IMR-90 (cell line): ENCODE results near the gene ZNF277. TPM values are rescaled to one million over a fixed set of nuclear protein-coding genes. Genes with fewer than 3 reads are reported as not detected.

Experiments used
- ATAC-seq: fragments of 200-7000 bp; cut with Tn5 transposase; 2 replicates; pipeline ENCODE4 v1.9.1; 2020; ENCODE audit warnings: low read depth, mild to moderate bottlenecking, moderate library complexity
- BruUV-seq: library from RNA; stranded (reverse); fragments of 400-500 nt; replicated peaks from 2 replicates; lab custom pipeline; 2021; lab: Mats Ljungman, UMichigan
- CTCF ChIA-PET: fragments of 300-600 bp; formaldehyde crosslinking; extraction: SDS; loops from one replicate; lab custom pipeline; 2021; ENCODE audit warnings: antibody characterized with exemption; lab: Yijun Ruan, JAX
- POLR2A ChIA-PET: fragments of 300-600 bp; sonication (Branson Sonifier 250); formaldehyde crosslinking; loops from one replicate; lab custom pipeline; 2022; ENCODE audit warnings: antibody characterized with exemption; ENCODE audit not compliant: unreplicated experiment; lab: Charles Lee
- DNase-seq: peaks from one replicate; pipeline ENCODE4 v3.0.0; 2013
- H2AFZ ChIP-seq: replicated peaks from 2 replicates; pipeline ENCODE3; 2013; ENCODE audit warnings: low read length, mild to moderate bottlenecking; ENCODE audit not compliant: poor library complexity
- H2AK5ac ChIP-seq: 2 replicates; pipeline ENCODE4 v1.6.1; 2013; ENCODE audit warnings: low read depth, low read length, inconsistent platforms
- H2AK9ac ChIP-seq: replicated peaks from 2 replicates; pipeline ENCODE3; 2013; ENCODE audit warnings: mild to moderate bottlenecking, low read depth, low read length, moderate library complexity; ENCODE audit not compliant: poor library complexity
- H2BK120ac ChIP-seq: 2 replicates; pipeline ENCODE4 v1.6.1; 2013; ENCODE audit warnings: low read depth, low read length, inconsistent platforms
- H2BK15ac ChIP-seq: 3 replicates; pipeline ENCODE4 v1.6.1; 2013; ENCODE audit warnings: low read depth, low read length, inconsistent platforms
- H2BK20ac ChIP-seq: 2 replicates; pipeline ENCODE4 v1.6.1; 2013; ENCODE audit warnings: low read depth, mild to moderate bottlenecking, inconsistent platforms, low read length, moderate library complexity
- H2BK5ac ChIP-seq: 2 replicates; pipeline ENCODE4 v1.6.1; 2013; ENCODE audit warnings: mild to moderate bottlenecking, low read depth, low read length, inconsistent platforms; ENCODE audit not compliant: poor library complexity, severe bottlenecking
- H3K14ac ChIP-seq: replicated peaks from 2 replicates; pipeline ENCODE4 v1.6.1; 2013; ENCODE audit warnings: low read depth, low read length, inconsistent platforms
- H3K18ac ChIP-seq: 2 replicates; pipeline ENCODE4 v1.6.1; 2013; ENCODE audit warnings: low read depth, low read length, control low read depth
- H3K23ac ChIP-seq: 2 replicates; pipeline ENCODE4 v1.6.1; 2013; ENCODE audit warnings: low read depth, low read length, inconsistent platforms
- H3K27ac ChIP-seq: 2 replicates; pipeline ENCODE4 v1.5.1; 2013; ENCODE audit warnings: mild to moderate bottlenecking, control low read depth, low read length; ENCODE audit not compliant: insufficient read depth
- H3K27me3 ChIP-seq: 2 replicates; pipeline ENCODE4 v1.6.1; 2013; ENCODE audit warnings: low read length; ENCODE audit not compliant: control insufficient read depth, insufficient read depth
- H3K36me3 ChIP-seq: 2 replicates; pipeline ENCODE4 v1.6.1; 2013; ENCODE audit warnings: low read length, mixed read lengths; ENCODE audit not compliant: control insufficient read depth, insufficient read depth
- H3K4ac ChIP-seq: 2 replicates; pipeline ENCODE4 v1.6.1; 2013; ENCODE audit warnings: low read depth, low read length, inconsistent platforms
- H3K4me1 ChIP-seq: 2 replicates; pipeline ENCODE4 v1.6.1; 2013; ENCODE audit warnings: low read length, mixed read lengths; ENCODE audit not compliant: control insufficient read depth, insufficient read depth
- H3K4me2 ChIP-seq: 2 replicates; pipeline ENCODE4 v1.6.1; 2013; ENCODE audit warnings: low read depth, mild to moderate bottlenecking, control low read depth, low read length, moderate library complexity
- H3K4me3 ChIP-seq: 2 replicates; pipeline ENCODE4 v1.5.1; 2013; ENCODE audit warnings: low read depth, mild to moderate bottlenecking, control low read depth, low read length, moderate library complexity; ENCODE audit not compliant: insufficient read depth
- H3K56ac ChIP-seq: 2 replicates; pipeline ENCODE4 v1.6.1; 2013; ENCODE audit warnings: low read length, inconsistent platforms; ENCODE audit not compliant: insufficient read depth; ENCODE audit errors: extremely low read depth
- H3K79me1 ChIP-seq, 2 experiments: 2 replicates each; pipeline ENCODE4 v1.6.1; 2013; ENCODE audit warnings: low read length in 2 of 2, inconsistent platforms in 1 of 2, low read depth in 1 of 2
- H3K9ac ChIP-seq: 2 replicates; pipeline ENCODE4 v1.6.1; 2013; ENCODE audit warnings: low read depth, low read length, control low read depth
- H3K9me1 ChIP-seq: 2 replicates; pipeline ENCODE4 v1.6.1; 2013; ENCODE audit warnings: low read length, inconsistent platforms; ENCODE audit not compliant: insufficient read depth
- H3K9me3 ChIP-seq: 2 replicates; pipeline ENCODE4 v1.6.1; 2013; ENCODE audit warnings: low read length; ENCODE audit not compliant: control insufficient read depth, insufficient read depth
- H4K20me1 ChIP-seq: 2 replicates; pipeline ENCODE4 v1.6.1; 2013; ENCODE audit warnings: low read length, inconsistent platforms; ENCODE audit not compliant: insufficient read depth
- H4K5ac ChIP-seq: 2 replicates; pipeline ENCODE4 v1.6.1; 2013; ENCODE audit warnings: mild to moderate bottlenecking, low read depth, low read length, control low read depth
- H4K8ac ChIP-seq, 2 experiments: 2 replicates each; pipeline ENCODE4 v1.6.1; 2013; ENCODE audit warnings: low read depth in 2 of 2, low read length in 2 of 2, control low read depth in 1 of 2, inconsistent platforms in 1 of 2
- H4K91ac ChIP-seq: 2 replicates; pipeline ENCODE4 v1.6.1; 2013; ENCODE audit warnings: low read depth, low read length, inconsistent platforms; ENCODE audit not compliant: insufficient read depth
- BHLHE40 ChIP-seq: fragments of 150-350 bp; IDR thresholded peaks from 2 replicates; pipeline ENCODE4 v1.6.1; 2016; ENCODE audit warnings: mild to moderate bottlenecking, low read depth, low read length
- MAFK ChIP-seq: IDR thresholded peaks from 2 replicates; pipeline ENCODE4 v1.6.1; 2012; ENCODE audit warnings: low read depth, low read length, improper control_type of control experiment
- NFE2L2 ChIP-seq: fragments of 150-350 bp; IDR thresholded peaks from 2 replicates; pipeline ENCODE4 v1.6.1; 2016; ENCODE audit warnings: low read depth, mild to moderate bottlenecking, low read length
- WGBS, 2 experiments: methylation state at CpG; one replicate each; pipeline versions ENCODE4 v1.1.5 to v1.1.7; 2013; ENCODE audit warnings: missing lambda C conversion rate in 2 of 2; ENCODE audit not compliant: insufficient read length in 1 of 2; ENCODE audit errors: extremely low coverage in 2 of 2; 5-methylcytosine and 5-hydroxymethylcytosine counted together
- dilution Hi-C: fragments of 300-500 bp; cut with HindIII; formaldehyde crosslinking; loops from one replicate; pipeline ENCODE4 v1.14.3; 2018; ENCODE audit warnings: low sequenced_read_pairs; ENCODE audit not compliant: unreplicated experiment
- in situ Hi-C: fragments of 300-500 bp; cut with MboI; formaldehyde crosslinking; loops from 3 replicates; pipeline ENCODE4 v1.14.3; 2019; ENCODE audit warnings: low sequenced_read_pairs, inconsistent platforms, mixed read lengths
- intact Hi-C: fragments of 100-400 bp; cut with micrococcal nuclease; formaldehyde crosslinking; loops from 2 replicates; pipeline ENCODE4 v1.10.0; 2022
- polyA plus RNA-seq, 3 experiments: library from polyadenylated mRNA; depleted of rRNA; stranded (reverse); fragments of >200 nt; gene quantifications; 2 replicates each; pipeline ENCODE4 v1.2.3, GENCODE V29; 2012; ENCODE audit warnings: low replicate concordance in 1 of 3
- total RNA-seq: library from RNA; depleted of rRNA; stranded (reverse); fragments of >200 nt; gene quantifications from 2 replicates; pipeline ENCODE4 v1.2.3, GENCODE V29; 2012
- TF ChIP-seq, protein P1 (sequence below): conservative IDR thresholded peaks from 2 replicates; pipeline ENCODE4 v1.5.1; 2012; ENCODE audit warnings: mild to moderate bottlenecking, low read depth, low read length, improper control_type of control experiment

Gene ZNF277
- total and polyA plus RNA-seq, 2 of the 4 experiments (the other 2 are of a cell fraction) = 7.3 to 21.3 TPM

DNA sequence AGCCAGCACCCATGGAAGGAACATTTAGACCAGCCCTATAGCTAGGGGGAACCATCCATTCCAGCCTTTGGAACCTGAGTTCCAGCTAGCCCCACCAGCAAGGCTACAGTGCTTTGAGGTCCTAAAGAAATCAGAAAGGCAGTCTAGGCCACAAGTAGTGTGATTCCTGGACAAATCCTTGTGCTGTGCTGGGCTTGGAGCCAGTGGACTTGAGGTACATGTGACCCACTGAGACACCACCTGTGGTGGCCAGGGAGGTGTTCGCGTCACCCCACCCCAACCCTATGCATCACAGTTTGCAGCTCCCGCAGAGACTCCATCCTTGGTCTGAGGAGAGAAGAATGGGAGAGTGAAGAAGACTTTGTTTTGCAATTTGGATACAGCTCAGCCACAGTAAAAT is 31.8 kb downstream of the ZNF277 start:
- Histone ChIP-seq H2BK20ac (no peak overlapping the region), H3K27me3 (no peaks in the 10 kb centered on the region), H2BK5ac (no peak overlapping the region), H3K9ac (no peak overlapping the region), H3K27ac (no peak overlapping the region), H3K79me1 (peaks cover 10 to 20% of the 10 kb centered on the region in 2 experiments; a peak in 3 of 4 replicates), H2AFZ (no peak overlapping the region), H2BK15ac (no peak overlapping the region), H3K14ac (no peak overlapping the region), H3K36me3 (no peaks in the 10 kb centered on the region), H3K4me2 (no peak overlapping the region), H2AK9ac (no peak overlapping the region), H2BK120ac (no peak overlapping the region), H3K9me1 (0 out of 2 replicates have a peak, but pooled peaks cover 5% of the 10 kb centered on the region), H3K4me3 (no peak overlapping the region), H3K23ac (no peak overlapping the region), H4K20me1 (peaks cover 7% of the 10 kb centered on the region; the same call in 1 of the 2 replicates), H3K18ac (no peak overlapping the region), H3K9me3 (no peaks in the 10 kb centered on the region), H4K5ac (no peak overlapping the region), H3K4me1 (peaks cover 3% of the 10 kb centered on the region; the same call in 1 of the 2 replicates), H3K56ac (no peak overlapping the region), H4K91ac (no peak overlapping the region), H2AK5ac (no peak overlapping the region), H3K4ac (no peak overlapping the region), H4K8ac (no peak overlapping the region)
- ATAC-seq = no peak
- in situ Hi-C loops = no loop called here
- ChIA-PET POLR2A (no interaction called here), CTCF (no interaction called here)
- no peak for DNase-seq
- no CpG with 5 or more reads among the region's 3 CpGs for WGBS, 2 experiments
- intact Hi-C loops = no loop called here
- dilution Hi-C loops = no loop called here
- BruUV-seq = no TSS peak
- TF ChIP-seq, protein P1, sequence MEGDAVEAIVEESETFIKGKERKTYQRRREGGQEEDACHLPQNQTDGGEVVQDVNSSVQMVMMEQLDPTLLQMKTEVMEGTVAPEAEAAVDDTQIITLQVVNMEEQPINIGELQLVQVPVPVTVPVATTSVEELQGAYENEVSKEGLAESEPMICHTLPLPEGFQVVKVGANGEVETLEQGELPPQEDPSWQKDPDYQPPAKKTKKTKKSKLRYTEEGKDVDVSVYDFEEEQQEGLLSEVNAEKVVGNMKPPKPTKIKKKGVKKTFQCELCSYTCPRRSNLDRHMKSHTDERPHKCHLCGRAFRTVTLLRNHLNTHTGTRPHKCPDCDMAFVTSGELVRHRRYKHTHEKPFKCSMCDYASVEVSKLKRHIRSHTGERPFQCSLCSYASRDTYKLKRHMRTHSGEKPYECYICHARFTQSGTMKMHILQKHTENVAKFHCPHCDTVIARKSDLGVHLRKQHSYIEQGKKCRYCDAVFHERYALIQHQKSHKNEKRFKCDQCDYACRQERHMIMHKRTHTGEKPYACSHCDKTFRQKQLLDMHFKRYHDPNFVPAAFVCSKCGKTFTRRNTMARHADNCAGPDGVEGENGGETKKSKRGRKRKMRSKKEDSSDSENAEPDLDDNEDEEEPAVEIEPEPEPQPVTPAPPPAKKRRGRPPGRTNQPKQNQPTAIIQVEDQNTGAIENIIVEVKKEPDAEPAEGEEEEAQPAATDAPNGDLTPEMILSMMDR = no peak
- TF ChIP-seq MAFK (no peak), BHLHE40 (no peak), NFE2L2 (no peak)
